ENCODE results near the gene CD63.

DNA sequence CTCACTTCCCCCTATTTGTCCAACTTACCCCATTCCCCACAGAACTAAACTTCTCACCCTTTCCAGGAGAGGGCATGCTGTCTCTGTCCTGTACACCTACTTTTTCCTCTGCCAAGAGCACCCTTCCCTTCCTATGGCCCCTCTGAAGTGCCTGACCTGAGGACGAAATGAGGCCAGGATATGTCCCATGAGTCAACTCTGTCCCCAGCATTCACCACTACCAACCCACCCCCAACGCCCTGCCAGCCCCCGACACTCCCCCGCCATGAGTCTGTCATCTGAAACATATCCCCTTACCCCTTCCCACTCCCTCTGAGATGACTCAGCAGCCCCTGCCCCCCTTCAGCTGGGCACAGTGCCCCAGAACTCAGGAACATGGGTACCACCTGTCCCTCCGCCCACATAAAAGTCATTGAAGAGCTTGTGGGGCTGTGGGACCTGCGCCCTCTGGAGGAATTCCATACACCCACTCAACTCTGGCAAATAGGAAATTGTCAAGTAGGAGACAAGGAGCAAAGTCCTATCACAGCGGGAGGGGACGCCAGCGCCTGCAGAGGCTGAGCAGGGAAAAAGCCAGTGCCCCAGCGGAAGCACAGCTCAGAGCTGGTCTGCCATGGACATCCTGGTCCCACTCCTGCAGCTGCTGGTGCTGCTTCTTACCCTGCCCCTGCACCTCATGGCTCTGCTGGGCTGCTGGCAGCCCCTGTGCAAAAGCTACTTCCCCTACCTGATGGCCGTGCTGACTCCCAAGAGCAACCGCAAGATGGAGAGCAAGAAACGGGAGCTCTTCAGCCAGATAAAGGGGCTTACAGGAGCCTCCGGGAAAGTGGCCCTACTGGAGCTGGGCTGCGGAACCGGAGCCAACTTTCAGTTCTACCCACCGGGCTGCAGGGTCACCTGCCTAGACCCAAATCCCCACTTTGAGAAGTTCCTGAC is 47.4 kb downstream of the CD63 start:
- TF ChIP-seq, protein P1, sequence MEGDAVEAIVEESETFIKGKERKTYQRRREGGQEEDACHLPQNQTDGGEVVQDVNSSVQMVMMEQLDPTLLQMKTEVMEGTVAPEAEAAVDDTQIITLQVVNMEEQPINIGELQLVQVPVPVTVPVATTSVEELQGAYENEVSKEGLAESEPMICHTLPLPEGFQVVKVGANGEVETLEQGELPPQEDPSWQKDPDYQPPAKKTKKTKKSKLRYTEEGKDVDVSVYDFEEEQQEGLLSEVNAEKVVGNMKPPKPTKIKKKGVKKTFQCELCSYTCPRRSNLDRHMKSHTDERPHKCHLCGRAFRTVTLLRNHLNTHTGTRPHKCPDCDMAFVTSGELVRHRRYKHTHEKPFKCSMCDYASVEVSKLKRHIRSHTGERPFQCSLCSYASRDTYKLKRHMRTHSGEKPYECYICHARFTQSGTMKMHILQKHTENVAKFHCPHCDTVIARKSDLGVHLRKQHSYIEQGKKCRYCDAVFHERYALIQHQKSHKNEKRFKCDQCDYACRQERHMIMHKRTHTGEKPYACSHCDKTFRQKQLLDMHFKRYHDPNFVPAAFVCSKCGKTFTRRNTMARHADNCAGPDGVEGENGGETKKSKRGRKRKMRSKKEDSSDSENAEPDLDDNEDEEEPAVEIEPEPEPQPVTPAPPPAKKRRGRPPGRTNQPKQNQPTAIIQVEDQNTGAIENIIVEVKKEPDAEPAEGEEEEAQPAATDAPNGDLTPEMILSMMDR (IDR thresholded peaks at IDR 0.05; ENCODE audit: poor library complexity) = peak; percentile 49
- no peak for TF ChIP-seq EZH2 (IDR thresholded peaks at IDR 0.05; ENCODE audit: borderline replicate concordance)
- TF ChIP-seq EZH2phosphoT487 (IDR thresholded peaks at IDR 0.05; ENCODE audit: low read depth, severe bottlenecking, unreplicated experiment) = no peak

Data from hepatocyte (in vitro differentiated cells).